HL-60 (cell line): Measurements from ENCODE around the gene VPS9D1.
"Not testable (repeated sequence)": the region's sequence is repeated elsewhere in the genome, so short reads cannot be mapped to it uniquely, and the experiment has no call there.

Source experiments
- POLR2AphosphoS5 ChIP-seq: IDR thresholded peaks from 2 replicates; pipeline ENCODE4 v1.6.1; 2012; ENCODE audit warnings: low read depth
- TF ChIP-seq, protein P1 (sequence below): IDR thresholded peaks from one replicate; pipeline ENCODE4 v1.5.1; 2011; ENCODE audit warnings: low read length, control low read depth, inconsistent platforms; ENCODE audit not compliant: insufficient read depth

GRCh38 chr16:89694784-89695085 is 26.0 kb downstream of the VPS9D1 start:
- not testable (repeated sequence) for TF ChIP-seq POLR2AphosphoS5
- TF ChIP-seq, protein P1, sequence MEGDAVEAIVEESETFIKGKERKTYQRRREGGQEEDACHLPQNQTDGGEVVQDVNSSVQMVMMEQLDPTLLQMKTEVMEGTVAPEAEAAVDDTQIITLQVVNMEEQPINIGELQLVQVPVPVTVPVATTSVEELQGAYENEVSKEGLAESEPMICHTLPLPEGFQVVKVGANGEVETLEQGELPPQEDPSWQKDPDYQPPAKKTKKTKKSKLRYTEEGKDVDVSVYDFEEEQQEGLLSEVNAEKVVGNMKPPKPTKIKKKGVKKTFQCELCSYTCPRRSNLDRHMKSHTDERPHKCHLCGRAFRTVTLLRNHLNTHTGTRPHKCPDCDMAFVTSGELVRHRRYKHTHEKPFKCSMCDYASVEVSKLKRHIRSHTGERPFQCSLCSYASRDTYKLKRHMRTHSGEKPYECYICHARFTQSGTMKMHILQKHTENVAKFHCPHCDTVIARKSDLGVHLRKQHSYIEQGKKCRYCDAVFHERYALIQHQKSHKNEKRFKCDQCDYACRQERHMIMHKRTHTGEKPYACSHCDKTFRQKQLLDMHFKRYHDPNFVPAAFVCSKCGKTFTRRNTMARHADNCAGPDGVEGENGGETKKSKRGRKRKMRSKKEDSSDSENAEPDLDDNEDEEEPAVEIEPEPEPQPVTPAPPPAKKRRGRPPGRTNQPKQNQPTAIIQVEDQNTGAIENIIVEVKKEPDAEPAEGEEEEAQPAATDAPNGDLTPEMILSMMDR, result not testable (repeated sequence)
